ENCODE results near the gene LRP2.

Gene LRP2

GRCh38 chr2:169240405-169240804, 121.9 kb downstream of the LRP2 start:
- no peak for DNase-seq (ENCODE audit: low read depth)

- DNase-seq (ENCODE audit: low read depth), result no peak
Observed at GRCh38 chr2:169237939-169238338, 124.4 kb downstream of the LRP2 start.

- no peak for DNase-seq (ENCODE audit: low read depth)
Observed at GRCh38 chr2:169237286-169237685, 125.0 kb downstream of the LRP2 start.

- DNase-seq (ENCODE audit: low read depth), result no peak
Observed at GRCh38 chr2:169232551-169233154, 129.7 kb downstream of the LRP2 start.

- DNase-seq (ENCODE audit: low read depth), result no peak
Observed at GRCh38 chr2:169230204-169230603, 132.1 kb downstream of the LRP2 start.

GRCh38 chr2:169229590-169229989, 132.7 kb downstream of the LRP2 start:
- no peak for DNase-seq (ENCODE audit: low read depth)

GRCh38 chr2:169225906-169226305, 136.4 kb downstream of the LRP2 start:
- no peak for DNase-seq (ENCODE audit: low read depth)

GRCh38 chr2:169225233-169225750, 137.0 kb downstream of the LRP2 start:
- no peak for DNase-seq (ENCODE audit: low read depth)

- DNase-seq (ENCODE audit: low read depth), result no peak
Observed at GRCh38 chr2:169222665-169223064, 139.7 kb downstream of the LRP2 start.

- DNase-seq (ENCODE audit: low read depth), result peak; percentile 2
Observed at GRCh38 chr2:169221745-169222369, 140.5 kb downstream of the LRP2 start.

GRCh38 chr2:169210917-169211316, 151.4 kb downstream of the LRP2 start:
- DNase-seq (ENCODE audit: low read depth), result no peak

- DNase-seq (ENCODE audit: low read depth), result no peak
Observed at GRCh38 chr2:169208026-169208425, 154.3 kb downstream of the LRP2 start.

- DNase-seq (ENCODE audit: low read depth), result no peak
Observed at GRCh38 chr2:169205176-169205575, 157.2 kb downstream of the LRP2 start.

- no peak for DNase-seq (ENCODE audit: low read depth)
Observed at GRCh38 chr2:169203952-169204351, 158.4 kb downstream of the LRP2 start.

- no peak for DNase-seq (ENCODE audit: low read depth)
Observed at GRCh38 chr2:169200756-169201155, 161.6 kb downstream of the LRP2 start.

- DNase-seq (ENCODE audit: low read depth), result no peak
Observed at GRCh38 chr2:169193618-169194017, 168.7 kb downstream of the LRP2 start.

- no peak for DNase-seq (ENCODE audit: low read depth)
Observed at GRCh38 chr2:169190197-169190775, 172.0 kb downstream of the LRP2 start.

- DNase-seq (ENCODE audit: low read depth), result no peak
Observed at GRCh38 chr2:169189132-169189531, 173.2 kb downstream of the LRP2 start.

- DNase-seq (ENCODE audit: low read depth), result no peak
Observed at GRCh38 chr2:169185711-169186110, 176.6 kb downstream of the LRP2 start.

GRCh38 chr2:169184074-169184473, 178.3 kb downstream of the LRP2 start:
- no peak for DNase-seq (ENCODE audit: low read depth)

GRCh38 chr2:169182573-169182972, 179.8 kb downstream of the LRP2 start:
- no peak for DNase-seq (ENCODE audit: low read depth)

GRCh38 chr2:169178804-169179390, 183.4 kb downstream of the LRP2 start:
- DNase-seq (ENCODE audit: low read depth), result no peak

GRCh38 chr2:169178364-169178763, 184.0 kb downstream of the LRP2 start:
- no peak for DNase-seq (ENCODE audit: low read depth)
